Breast epithelium (tissue), 4 donors: ENCODE results near the gene HRH4. TPM values are rescaled to one million over a fixed set of nuclear protein-coding genes. Genes with fewer than 3 reads are reported as not detected.

Experiments used
- DNase-seq, 2 donors: peaks; one replicate each; pipeline ENCODE4 v3.0.0-alpha.2; 2019; ENCODE audit warnings: low spot score in 2 of 2
- H3K27ac ChIP-seq, 2 donors: fragments of 200-600 bp; sonication (generic) in 1 of 2; one replicate each; pipeline ENCODE4 v1.5.1; 2016 to 2019; ENCODE audit warnings: mild to moderate bottlenecking in 1 of 2
- H3K27me3 ChIP-seq, 2 donors: fragments of 200-600 bp; sonication (generic) in 1 of 2; one replicate each; pipeline versions ENCODE4 v1.5.1 to v1.6.0; 2017 to 2019; ENCODE audit warnings: control low read depth in 1 of 2, mild to moderate bottlenecking in 1 of 2
- H3K36me3 ChIP-seq: fragments of 200-600 bp; one replicate; pipeline ENCODE4 v1.5.1; 2019
- H3K4me1 ChIP-seq, 2 donors: fragments of 200-600 bp; sonication (generic); one replicate each; pipeline ENCODE4 v1.5.1; 2016 to 2019; ENCODE audit warnings: control low read depth in 1 of 2
- H3K4me3 ChIP-seq, 3 donors: fragments of 200-600 bp; sonication (generic); 1 replicate in 2 of 3; 2 replicates in 1 of 3; pipeline ENCODE4 v1.5.1; 2016 to 2019; ENCODE audit warnings: mild to moderate bottlenecking in 3 of 3, moderate library complexity in 2 of 3
- H3K9me3 ChIP-seq, 2 donors: fragments of 200-600 bp; sonication (generic) in 1 of 2; one replicate each; pipeline ENCODE4 v1.5.1; 2016 to 2019; ENCODE audit warnings: control low read depth in 1 of 2
- POLR2A ChIP-seq: fragments of 450-650 bp; IDR thresholded peaks from one replicate; pipeline ENCODE4 v1.6.1; 2016; ENCODE audit warnings: antibody characterized with exemption, mild to moderate bottlenecking, moderate library complexity
- POLR2AphosphoS5 ChIP-seq, 3 donors: sonication (generic); formaldehyde crosslinking; IDR thresholded peaks; one replicate each; pipeline ENCODE4 v1.6.1; 2017; ENCODE audit warnings: antibody characterized with exemption in 3 of 3
- intact Hi-C: fragments of 100-400 bp; cut with DNase I; formaldehyde crosslinking; loops from one replicate; pipeline ENCODE4 v1.15.1; 2023; ENCODE audit warnings: low total_unique reads
- total RNA-seq, 3 donors: library from RNA; depleted of rRNA; stranded (reverse); fragments of >200 nt; gene quantifications; one replicate each; pipeline ENCODE4 v1.1.0, GENCODE V29; 2016
- TF ChIP-seq, protein P1 (sequence below), 3 donors: fragments of 450-650 bp; IDR thresholded peaks; one replicate each; pipeline ENCODE4 v1.5.1; 2016 to 2017; ENCODE audit warnings: antibody characterized with exemption in 3 of 3, mild to moderate bottlenecking in 3 of 3, moderate library complexity in 3 of 3

Gene HRH4
- total RNA-seq, 3 donors from 2014 or later, result 0.16 to 0.29 TPM; not detected in 1

DNA sequence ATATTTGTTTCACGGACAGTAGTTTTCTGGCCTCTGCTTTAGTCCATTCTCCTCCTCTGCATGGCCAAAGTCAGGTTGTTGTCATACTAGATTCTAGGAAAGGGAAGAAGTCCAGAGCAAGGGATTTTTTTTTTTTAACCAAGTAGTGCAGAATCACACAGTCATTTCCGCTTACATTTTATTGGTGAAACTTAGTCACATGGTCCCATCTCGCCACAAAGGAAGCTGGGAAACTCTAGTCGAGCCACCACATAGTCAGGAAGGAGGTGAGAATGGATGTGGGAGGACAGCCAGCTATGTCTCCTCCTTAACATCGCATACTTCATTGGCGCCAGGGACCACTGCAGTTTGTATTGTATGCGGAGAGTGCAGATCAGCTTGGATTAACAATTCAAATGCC is 10.4 kb downstream of the HRH4 start:
- Histone ChIP-seq H3K36me3 (no peaks in the 10 kb centered on the region), H3K27me3 (no peaks in the 10 kb centered on the region), H3K4me3 (no peak overlapping the region), H3K9me3 (no peaks in the 10 kb centered on the region), H3K4me1 (no peaks in the 10 kb centered on the region), H3K27ac (no peak overlapping the region)
- TF ChIP-seq, protein P1, sequence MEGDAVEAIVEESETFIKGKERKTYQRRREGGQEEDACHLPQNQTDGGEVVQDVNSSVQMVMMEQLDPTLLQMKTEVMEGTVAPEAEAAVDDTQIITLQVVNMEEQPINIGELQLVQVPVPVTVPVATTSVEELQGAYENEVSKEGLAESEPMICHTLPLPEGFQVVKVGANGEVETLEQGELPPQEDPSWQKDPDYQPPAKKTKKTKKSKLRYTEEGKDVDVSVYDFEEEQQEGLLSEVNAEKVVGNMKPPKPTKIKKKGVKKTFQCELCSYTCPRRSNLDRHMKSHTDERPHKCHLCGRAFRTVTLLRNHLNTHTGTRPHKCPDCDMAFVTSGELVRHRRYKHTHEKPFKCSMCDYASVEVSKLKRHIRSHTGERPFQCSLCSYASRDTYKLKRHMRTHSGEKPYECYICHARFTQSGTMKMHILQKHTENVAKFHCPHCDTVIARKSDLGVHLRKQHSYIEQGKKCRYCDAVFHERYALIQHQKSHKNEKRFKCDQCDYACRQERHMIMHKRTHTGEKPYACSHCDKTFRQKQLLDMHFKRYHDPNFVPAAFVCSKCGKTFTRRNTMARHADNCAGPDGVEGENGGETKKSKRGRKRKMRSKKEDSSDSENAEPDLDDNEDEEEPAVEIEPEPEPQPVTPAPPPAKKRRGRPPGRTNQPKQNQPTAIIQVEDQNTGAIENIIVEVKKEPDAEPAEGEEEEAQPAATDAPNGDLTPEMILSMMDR (IDR thresholded peaks at IDR 0.05), result no peak
- TF ChIP-seq POLR2AphosphoS5 (IDR thresholded peaks at IDR 0.05), result no peak
- no peak for TF ChIP-seq POLR2A
- DNase-seq, result no peak
- intact Hi-C loops, result no loop called here

DNA sequence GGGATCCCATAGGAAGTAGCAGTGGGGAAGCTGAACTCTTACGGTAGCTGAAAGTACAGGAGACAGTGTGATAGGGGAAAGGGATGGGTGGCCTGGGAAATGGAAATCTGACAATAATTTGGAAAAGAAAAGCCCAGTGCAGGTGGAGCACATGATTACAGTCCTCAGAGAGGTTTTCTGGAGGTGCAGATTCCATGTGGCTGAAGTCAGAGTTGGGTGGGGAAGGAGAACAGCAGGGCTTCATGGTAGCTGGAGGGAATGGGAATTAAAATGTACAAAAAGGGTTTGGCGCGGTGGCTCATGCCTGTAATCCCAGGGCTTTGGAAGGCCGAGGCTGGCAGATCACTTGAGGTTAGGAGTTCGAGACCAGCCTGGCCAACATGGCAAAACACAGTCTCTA is 12.2 kb downstream of the HRH4 start:
- no peak for DNase-seq
- no peaks in the 10 kb centered on the region for H3K9me3 ChIP-seq
- no peak overlapping the region for H3K4me3 ChIP-seq
- no peaks in the 10 kb centered on the region for H3K4me1 ChIP-seq
- no peaks in the 10 kb centered on the region for H3K27me3 ChIP-seq
- TF ChIP-seq POLR2A, result no peak
- TF ChIP-seq, protein P1 (IDR thresholded peaks at IDR 0.05), result no peak
- TF ChIP-seq POLR2AphosphoS5 (IDR thresholded peaks at IDR 0.05), result no peak
- H3K27ac ChIP-seq, result no peak overlapping the region
- no peaks in the 10 kb centered on the region for H3K36me3 ChIP-seq
- intact Hi-C loops, result no loop called here

DNA sequence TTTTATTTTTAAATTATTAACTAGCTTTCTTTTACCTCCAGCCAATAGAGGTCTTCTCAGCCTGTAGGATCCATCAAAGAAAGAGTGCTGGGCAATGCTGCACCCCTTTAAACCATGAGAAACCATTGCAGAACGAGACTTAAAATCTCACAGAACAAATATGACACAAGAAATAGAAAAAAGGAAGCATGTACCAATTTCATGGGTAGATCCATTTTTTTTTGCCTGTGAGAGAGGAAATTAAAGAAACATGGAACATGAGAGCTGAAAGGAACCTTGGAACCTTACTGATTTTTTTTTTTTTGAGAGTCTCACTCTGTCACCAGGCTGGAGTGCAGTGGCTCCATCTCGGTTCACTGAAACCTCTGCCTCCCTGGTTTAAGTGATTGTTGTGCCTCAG is 14.0 kb downstream of the HRH4 start:
- no peaks in the 10 kb centered on the region for H3K36me3 ChIP-seq
- no peak for TF ChIP-seq POLR2A
- TF ChIP-seq, protein P1 (IDR thresholded peaks at IDR 0.05), result no peak
- TF ChIP-seq POLR2AphosphoS5 (IDR thresholded peaks at IDR 0.05), result no peak
- no peak overlapping the region for H3K27ac ChIP-seq
- intact Hi-C loops, result no loop called here
- no peaks in the 10 kb centered on the region for H3K4me1 ChIP-seq
- no peak for DNase-seq
- H3K4me3 ChIP-seq, result no peak overlapping the region
- no peaks in the 10 kb centered on the region for H3K9me3 ChIP-seq
- H3K27me3 ChIP-seq, result no peaks in the 10 kb centered on the region

DNA sequence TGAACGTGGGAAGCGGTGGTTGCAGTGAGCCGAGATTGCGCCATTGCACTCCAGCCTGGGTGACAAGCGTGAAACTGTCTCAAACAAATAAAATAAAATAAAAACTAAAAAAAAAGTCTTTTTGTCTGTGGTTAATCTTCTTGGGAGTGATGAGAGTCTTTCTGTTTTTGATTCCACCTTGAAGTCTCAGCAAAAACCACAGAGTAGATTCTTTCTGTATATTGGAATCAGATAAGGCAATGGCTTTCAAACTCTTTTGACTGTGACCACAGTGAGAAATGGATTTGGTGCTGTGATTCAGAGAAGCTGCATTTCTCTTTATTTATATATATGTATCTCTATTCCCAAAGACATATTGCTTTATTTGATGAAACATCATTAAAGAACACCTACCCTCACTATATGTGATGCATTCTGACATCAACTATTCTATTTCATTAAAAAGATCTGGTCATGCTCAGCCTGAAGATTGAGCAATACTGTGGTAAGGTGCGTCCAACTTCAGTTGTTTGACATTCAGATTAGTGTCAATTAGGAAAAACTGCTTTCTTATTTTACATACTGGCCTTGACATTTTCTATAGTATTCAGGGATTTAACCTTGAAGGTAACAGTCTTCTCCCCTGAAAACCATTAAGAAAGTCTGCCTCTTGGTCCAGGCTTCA is 15.6 kb downstream of the HRH4 start:
- intact Hi-C loops, result no loop called here
- H3K27me3 ChIP-seq, result no peaks in the 10 kb centered on the region
- no peak for DNase-seq
- H3K36me3 ChIP-seq, result no peaks in the 10 kb centered on the region
- TF ChIP-seq, protein P1 (IDR thresholded peaks at IDR 0.05), result no peak
- no peak for TF ChIP-seq POLR2A
- no peak for TF ChIP-seq POLR2AphosphoS5 (IDR thresholded peaks at IDR 0.05)
- no peaks in the 10 kb centered on the region for H3K9me3 ChIP-seq
- H3K4me1 ChIP-seq, result no peaks in the 10 kb centered on the region
- H3K4me3 ChIP-seq, result no peak overlapping the region
- H3K27ac ChIP-seq, result no peak overlapping the region

DNA sequence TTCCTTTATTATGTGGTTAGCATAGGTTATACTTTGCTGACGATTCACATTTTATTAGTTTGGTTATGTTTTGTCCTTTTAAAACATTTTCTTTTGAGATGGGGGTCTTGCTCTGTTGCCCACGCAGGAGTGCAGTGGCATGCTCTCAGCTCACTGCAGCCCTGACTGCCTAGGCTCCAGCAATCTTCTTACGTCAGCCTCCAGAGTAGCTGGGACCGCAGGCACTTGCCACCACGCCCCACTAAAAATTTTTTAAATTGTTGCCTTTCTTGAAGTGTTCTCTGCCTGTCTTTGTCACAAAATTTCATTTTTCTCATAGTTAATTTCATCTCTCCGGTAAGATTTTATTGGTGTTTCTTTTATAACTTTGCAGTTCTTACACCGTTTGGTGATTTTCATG is 18.9 kb downstream of the HRH4 start:
- intact Hi-C loops, result no loop called here
- TF ChIP-seq, protein P1 (IDR thresholded peaks at IDR 0.05), result no peak
- no peaks in the 10 kb centered on the region for H3K27me3 ChIP-seq

More for the DNA sequence above, 18.9 kb downstream of the HRH4 start:
- no peak overlapping the region for H3K27ac ChIP-seq
- H3K4me3 ChIP-seq, result no peak overlapping the region
- no peak for DNase-seq
- H3K9me3 ChIP-seq, result no peaks in the 10 kb centered on the region
- no peaks in the 10 kb centered on the region for H3K36me3 ChIP-seq
- no peaks in the 10 kb centered on the region for H3K4me1 ChIP-seq
